Pancreas (tissue), 10 donors: ENCODE results near the gene TPBGL. TPM values are rescaled to one million over a fixed set of nuclear protein-coding genes. Genes with fewer than 3 reads are reported as not detected.

Source experiments
- ATAC-seq, 4 donors: fragments of 200-7000 bp; cut with Tn5 transposase; one replicate each; pipeline versions ENCODE4 v1.8.0 to v1.9.1; 2020; ENCODE audit warnings: mild to moderate bottlenecking in 4 of 4, moderate library complexity in 4 of 4
- DNase-seq, 6 donors: peaks; one replicate each; pipeline ENCODE4 v3.0.0-alpha.2; 2020
- FAIRE-seq: peaks from 2 replicates; lab custom pipeline; 2012; peaks lifted over from hg19 to GRCh38; lab: Jason Lieb, UNC
- H3K27ac ChIP-seq, 4 donors: fragments of 200-600 bp; sonication (generic); 1 replicate in 3 of 4; 2 replicates in 1 of 4; pipeline versions ENCODE4 v1.5.0 to v1.8.0; 2020
- H3K27me3 ChIP-seq, 4 donors: fragments of 200-600 bp; one replicate each; pipeline ENCODE4 v1.8.0; 2021
- H3K36me3 ChIP-seq, 3 donors: fragments of 200-600 bp; sonication (generic) in 1 of 3; one replicate each; pipeline versions ENCODE4 v1.5.0 to v1.8.0; 2020 to 2021
- H3K4me1 ChIP-seq, 3 donors: fragments of 200-600 bp; one replicate each; pipeline ENCODE4 v1.8.0; 2021
- H3K4me3 ChIP-seq, 4 donors: fragments of 200-600 bp; sonication (generic) in 2 of 4; one replicate each; pipeline versions ENCODE4 v1.5.0 to v1.8.0; 2020 to 2021
- H3K9me3 ChIP-seq, 4 donors: fragments of 200-600 bp; one replicate each; pipeline ENCODE4 v1.8.0; 2021
- WGBS, 2 donors: extraction: QIAGEN DNeasy Blood & Tissue Kit; methylation state at CpG; one replicate each; pipeline ENCODE4 v1.1.7; 2013; 5-methylcytosine and 5-hydroxymethylcytosine counted together
- intact Hi-C, 3 donors: fragments of 100-400 bp; cut with DNase I; formaldehyde crosslinking; loops; one replicate each; pipeline versions ENCODE4 v1.11.1 to v1.14.2; 2022
- polyA plus RNA-seq, 2 donors: library from polyadenylated mRNA; stranded (reverse); fragments of 200-250 nt; gene quantifications; one replicate each; pipeline ENCODE4 v1.2.3, GENCODE V29; 2013
- total RNA-seq, 6 donors: library from RNA; stranded (reverse); fragmentation: NEBNext Ultra II Directional in 4 of 6; extraction: Animal tissue kit (Norgen Biotek cat#: 25700) in 4 of 6; gene quantifications; one replicate each; pipeline versions ENCODE4 v1.2.1 to v1.2.4, GENCODE V29; 2021 to 2023
- TF ChIP-seq, protein P1 (sequence below), 4 donors: fragments of 200-600 bp; sonication (generic) in 3 of 4; IDR thresholded peaks; one replicate each; pipeline versions ENCODE4 v1.5.0 to v1.8.0; 2021; ENCODE audit warnings: antibody characterized with exemption in 4 of 4
- donor health status: healthy with polysubstance abuse.
- donor health status: DM: no; HTN: no; CAD: no; lungs with moderate emphysema.
- donor health status: DM: no; HTN: no; CAD: no.
- donor health status: control.
- donor health status: control.
- donor health status: Bipolar disorder and iron deficiency.
- donor health status: DM: yes; HTN: yes; CAD: no.
- donor health status: DM: no; HTN: no; CAD: no.
- donor health status: DM: no; HTN: no; CAD: no.
- donor health status: DM: yes; HTN: yes; CAD: no.

The TPBGL gene
- total and polyA plus RNA-seq, 8 donors: 0.04 to 0.28 (median 0.09) TPM; not detected in 1

GRCh38 chr11:75238595-75239440 is 1.8 kb upstream of the TPBGL start:
- Histone ChIP-seq H3K27me3 (peaks cover 0 to 4% (median 0%) of the 10 kb centered on the region in 4 donors), H3K4me1 (no peaks in the 10 kb centered on the region), H3K36me3 (no peaks in the 10 kb centered on the region), H3K9me3 (no peaks in the 10 kb centered on the region), H3K27ac (no peak overlapping the region), H3K4me3 (no peak overlapping the region)
- ATAC-seq (no peak), DNase-seq (peak in 1 of 6 donors; percentile 20), FAIRE-seq (no peak)
- intact Hi-C loops: no loop called here
- 80 to 82% methylated on average over 9 of the region's 9 CpGs for WGBS, 2 donors
- TF ChIP-seq, protein P1, sequence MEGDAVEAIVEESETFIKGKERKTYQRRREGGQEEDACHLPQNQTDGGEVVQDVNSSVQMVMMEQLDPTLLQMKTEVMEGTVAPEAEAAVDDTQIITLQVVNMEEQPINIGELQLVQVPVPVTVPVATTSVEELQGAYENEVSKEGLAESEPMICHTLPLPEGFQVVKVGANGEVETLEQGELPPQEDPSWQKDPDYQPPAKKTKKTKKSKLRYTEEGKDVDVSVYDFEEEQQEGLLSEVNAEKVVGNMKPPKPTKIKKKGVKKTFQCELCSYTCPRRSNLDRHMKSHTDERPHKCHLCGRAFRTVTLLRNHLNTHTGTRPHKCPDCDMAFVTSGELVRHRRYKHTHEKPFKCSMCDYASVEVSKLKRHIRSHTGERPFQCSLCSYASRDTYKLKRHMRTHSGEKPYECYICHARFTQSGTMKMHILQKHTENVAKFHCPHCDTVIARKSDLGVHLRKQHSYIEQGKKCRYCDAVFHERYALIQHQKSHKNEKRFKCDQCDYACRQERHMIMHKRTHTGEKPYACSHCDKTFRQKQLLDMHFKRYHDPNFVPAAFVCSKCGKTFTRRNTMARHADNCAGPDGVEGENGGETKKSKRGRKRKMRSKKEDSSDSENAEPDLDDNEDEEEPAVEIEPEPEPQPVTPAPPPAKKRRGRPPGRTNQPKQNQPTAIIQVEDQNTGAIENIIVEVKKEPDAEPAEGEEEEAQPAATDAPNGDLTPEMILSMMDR (IDR thresholded peaks at IDR 0.05): no peak

DNA sequence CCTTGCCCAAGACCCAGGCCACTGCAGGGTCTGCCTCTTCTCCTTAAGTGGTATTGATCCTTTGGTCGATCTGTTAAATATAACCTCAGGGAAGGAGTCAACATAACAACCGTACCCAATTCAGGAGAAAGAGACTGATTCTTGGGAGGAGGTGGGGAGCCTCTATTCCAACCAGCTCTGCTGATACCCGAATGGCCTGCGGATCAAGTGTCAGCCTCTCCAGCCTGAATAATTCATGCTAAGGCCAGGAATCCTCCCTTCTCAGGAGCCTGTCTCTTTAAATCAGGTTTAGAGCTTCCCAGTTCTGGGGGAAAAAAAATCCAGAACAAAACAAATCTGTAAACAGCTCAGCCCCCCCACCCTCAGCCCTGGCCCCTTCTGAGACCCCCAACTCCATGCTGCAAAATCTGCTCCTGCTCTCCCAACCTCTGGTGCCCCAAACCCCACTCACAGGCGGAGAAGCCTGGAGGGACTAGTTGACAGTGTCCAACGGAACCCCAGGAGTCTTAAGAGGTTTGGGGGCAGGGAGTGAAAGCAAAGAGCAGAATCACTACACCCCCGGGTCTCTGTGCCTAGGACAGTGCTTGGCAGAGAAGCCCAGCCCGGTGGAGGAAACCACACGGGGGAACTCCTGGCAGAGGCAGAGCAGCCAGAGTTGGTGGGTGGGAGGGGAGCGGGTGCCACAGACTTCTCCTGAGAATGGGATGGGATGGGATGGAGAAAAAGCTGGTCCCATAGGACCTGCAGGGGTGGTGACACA is 863 bp upstream of the TPBGL start:
- H3K4me3 ChIP-seq: no peak overlapping the region
- H3K27me3 ChIP-seq: peaks cover 0 to 4% (median 0%) of the 10 kb centered on the region in 4 donors
- intact Hi-C loops: loop anchor here in 1 of 3 donors (10.0 kb wide), 2 partner anchors 215 to 305 kb away; no protein-coding TSS in a partner anchor
- H3K27ac ChIP-seq: no peak overlapping the region
- peak in 1 of 6 donors; percentile 37 for DNase-seq
- H3K4me1 ChIP-seq: no peaks in the 10 kb centered on the region
- TF ChIP-seq, protein P1 (IDR thresholded peaks at IDR 0.05): no peak
- no peak for FAIRE-seq
- H3K36me3 ChIP-seq: no peaks in the 10 kb centered on the region
- no peaks in the 10 kb centered on the region for H3K9me3 ChIP-seq
- no peak for ATAC-seq
- WGBS, 2 donors: 70 to 72% methylated on average over 10 of the region's 10 CpGs

- intact Hi-C loops: loop anchor here in 1 of 3 donors (10.0 kb wide), 2 partner anchors 216 to 306 kb away; no protein-coding TSS in a partner anchor
- Histone ChIP-seq H3K9me3 (no peaks in the 10 kb centered on the region), H3K27ac (no peak overlapping the region), H3K36me3 (no peaks in the 10 kb centered on the region), H3K27me3 (peaks cover 0 to 4% (median 0%) of the 10 kb centered on the region in 4 donors), H3K4me3 (peak overlapping the region in 3 of 4 donors; percentile 10 to 46 (median 32)), H3K4me1 (peaks cover 0 to 1% (median 0%) of the 10 kb centered on the region in 3 donors)
- DNase-seq (peak; percentile 77 to 99 (median 91)), ATAC-seq (peak; percentile 91 to 98 (median 96)), FAIRE-seq (no peak)
- 1 to 2% methylated on average over 109 to 140 of the region's 140 CpGs for WGBS, 2 donors
- TF ChIP-seq, protein P1 (IDR thresholded peaks at IDR 0.05): peak; percentile 79 to 86 (median 82)
These were observed 697 bp downstream of the TPBGL start for GRCh38 chr11:75241036-75241905.

GRCh38 chr11:75241906-75242644 is 1.5 kb downstream of the TPBGL start:
- H3K27ac ChIP-seq: no peak overlapping the region
- H3K4me3 ChIP-seq: peak overlapping the region in 3 of 4 donors; percentile 10 to 46 (median 32)
- FAIRE-seq (no peak), ATAC-seq (peak in 1 of 4 donors; percentile 24), DNase-seq (no peak)
- H3K9me3 ChIP-seq: no peaks in the 10 kb centered on the region
- intact Hi-C loops: loop anchor here in 1 of 3 donors (10.0 kb wide), 2 partner anchors 217 to 307 kb away; no protein-coding TSS in a partner anchor
- H3K27me3 ChIP-seq: peaks cover 0 to 4% (median 0%) of the 10 kb centered on the region in 4 donors
- H3K4me1 ChIP-seq: peaks cover 0 to 3% (median 0%) of the 10 kb centered on the region in 3 donors
- 13 to 14% methylated on average over 57 to 72 of the region's 72 CpGs for WGBS, 2 donors
- TF ChIP-seq, protein P1 (IDR thresholded peaks at IDR 0.05): peak in 1 of 4 donors; percentile 4
- H3K36me3 ChIP-seq: no peaks in the 10 kb centered on the region
